HG03095 (cell line): ENCODE data around the gene KCNQ5.

Experiments
- ATAC-seq: cut with Tn5 transposase; IDR thresholded peaks from one replicate; pipeline ENCODE4 v1.9.1; 2021; ENCODE audit warnings: moderate library complexity; ENCODE audit not compliant: unreplicated experiment

KCNQ5 gene

GRCh38 chr6:72739368-72739779 lies 117.5 kb downstream of the KCNQ5 start:
- peak; percentile 66 for ATAC-seq

- ATAC-seq = peak; percentile 83
Measured at GRCh38 chr6:72740135-72740534, 118.3 kb downstream of the KCNQ5 start.

- no peak for ATAC-seq
Measured at GRCh38 chr6:72741083-72741482, 119.2 kb downstream of the KCNQ5 start.

GRCh38 chr6:72742001-72742673 lies 120.3 kb downstream of the KCNQ5 start:
- no peak for ATAC-seq

GRCh38 chr6:72746276-72746675 lies 124.4 kb downstream of the KCNQ5 start:
- no peak for ATAC-seq

- ATAC-seq = no peak
Measured at GRCh38 chr6:72748759-72749158, 126.9 kb downstream of the KCNQ5 start.

GRCh38 chr6:72755752-72756151 lies 133.9 kb downstream of the KCNQ5 start:
- ATAC-seq = no peak

- no peak for ATAC-seq
Measured at GRCh38 chr6:72757048-72757447, 135.2 kb downstream of the KCNQ5 start.

- ATAC-seq = no peak
Measured at GRCh38 chr6:72757926-72758325, 136.1 kb downstream of the KCNQ5 start.

GRCh38 chr6:72758901-72759300 lies 137.0 kb downstream of the KCNQ5 start:
- ATAC-seq = no peak

- ATAC-seq = no peak
Measured at GRCh38 chr6:72760114-72760793, 138.4 kb downstream of the KCNQ5 start.

- no peak for ATAC-seq
Measured at GRCh38 chr6:72761761-72762160, 139.9 kb downstream of the KCNQ5 start.

GRCh38 chr6:72769459-72770125 lies 147.7 kb downstream of the KCNQ5 start:
- ATAC-seq = no peak

GRCh38 chr6:72770959-72771358 lies 149.1 kb downstream of the KCNQ5 start:
- ATAC-seq = no peak

GRCh38 chr6:72776456-72776855 lies 154.6 kb downstream of the KCNQ5 start:
- no peak for ATAC-seq

- no peak for ATAC-seq
Measured at GRCh38 chr6:72781624-72782023, 159.8 kb downstream of the KCNQ5 start.

- ATAC-seq = no peak
Measured at GRCh38 chr6:72783035-72783434, 161.2 kb downstream of the KCNQ5 start.

- no peak for ATAC-seq
Measured at GRCh38 chr6:72783666-72784065, 161.8 kb downstream of the KCNQ5 start.

GRCh38 chr6:72784071-72784470 lies 162.2 kb downstream of the KCNQ5 start:
- ATAC-seq = no peak

- ATAC-seq = no peak
Measured at GRCh38 chr6:72784581-72784980, 162.7 kb downstream of the KCNQ5 start.

GRCh38 chr6:72787391-72788031 lies 165.6 kb downstream of the KCNQ5 start:
- no peak for ATAC-seq

GRCh38 chr6:72788188-72788587 lies 166.3 kb downstream of the KCNQ5 start:
- no peak for ATAC-seq
